Measurements from ENCODE around the gene ZNF398.

GRCh38 chr7:149104749-149105148 lies 42.5 kb upstream of the ZNF398 start:
- no peak for TF ChIP-seq CTCF (IDR thresholded peaks at IDR 0.05)
- TF ChIP-seq POLR2A (IDR thresholded peaks at IDR 0.05) = no peak
